Mucosa of stomach (tissue), 1 donor: Measurements from ENCODE around the gene CLTA.
"Not testable (repeated sequence)": the region's sequence is repeated elsewhere in the genome, so short reads cannot be mapped to it uniquely, and the experiment has no call there.

ENCODE experiments used
- H3K27me3 ChIP-seq: one replicate; pipeline ENCODE4 v1.7.0; 2013; ENCODE audit warnings: mild to moderate bottlenecking, low read length; ENCODE audit not compliant: control insufficient read depth, insufficient read depth
- H3K36me3 ChIP-seq: one replicate; pipeline ENCODE4 v1.7.0; 2013; ENCODE audit warnings: low read length; ENCODE audit not compliant: control insufficient read depth, insufficient read depth
- H3K4me1 ChIP-seq: one replicate; pipeline ENCODE4 v1.7.0; 2013; ENCODE audit warnings: mild to moderate bottlenecking, low read length; ENCODE audit not compliant: control insufficient read depth, insufficient read depth
- H3K4me3 ChIP-seq: one replicate; pipeline ENCODE4 v1.7.0; 2013; ENCODE audit warnings: low read length
- H3K9ac ChIP-seq: one replicate; pipeline ENCODE4 v1.7.0; 2013; ENCODE audit warnings: mild to moderate bottlenecking, low read length, moderate library complexity
- H3K9me3 ChIP-seq: one replicate; pipeline ENCODE4 v1.7.0; 2013; ENCODE audit warnings: mild to moderate bottlenecking, low read length, moderate library complexity; ENCODE audit not compliant: control insufficient read depth
- donor health status: Pancreatic carcinoma.

Gene CLTA

GRCh38 chr9:36149197-36149596, 41.5 kb upstream of the CLTA start:
- H3K9ac ChIP-seq: no peak overlapping the region
- peaks cover 15% of the 10 kb centered on the region for H3K4me1 ChIP-seq
- no peaks in the 10 kb centered on the region for H3K36me3 ChIP-seq
- no peaks in the 10 kb centered on the region for H3K9me3 ChIP-seq
- H3K27me3 ChIP-seq: no peaks in the 10 kb centered on the region
- no peak overlapping the region for H3K4me3 ChIP-seq

DNA sequence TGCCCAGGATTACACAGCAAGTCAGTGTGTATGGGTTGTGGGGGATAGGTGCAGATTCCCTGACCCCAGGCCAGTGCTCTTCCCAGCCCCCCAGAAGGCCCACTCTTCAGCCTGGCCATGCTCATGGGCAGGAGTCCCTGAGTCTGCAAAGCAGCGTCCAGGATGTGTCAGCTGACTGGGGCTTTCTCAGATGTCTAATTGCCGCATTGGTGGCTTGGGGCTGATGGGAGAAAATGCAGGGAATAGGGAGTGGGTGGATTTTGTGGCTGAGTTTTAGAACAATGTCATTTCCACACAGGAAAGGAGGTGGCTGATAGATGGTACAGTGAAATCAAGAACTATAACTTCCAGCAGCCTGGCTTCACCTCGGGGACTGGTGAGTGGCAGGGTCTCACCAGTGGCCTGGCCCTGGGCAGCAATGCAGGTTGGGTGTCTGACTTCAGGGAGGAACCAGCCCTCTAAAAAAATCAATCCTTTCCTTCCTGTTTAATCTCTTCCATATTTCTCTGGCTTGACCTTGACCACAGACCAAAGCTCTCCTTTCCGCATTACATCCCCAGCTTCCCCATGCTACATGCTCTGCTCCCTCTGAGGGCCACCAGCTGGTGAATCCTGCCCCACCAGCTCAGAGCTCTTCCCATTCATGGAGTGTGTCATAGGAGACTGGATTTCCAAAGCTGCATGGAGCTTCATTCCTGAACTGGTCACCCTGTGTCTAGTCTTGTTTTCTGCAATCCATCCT, 40.0 kb upstream of the CLTA start:
- Histone ChIP-seq H3K9me3 (no peaks in the 10 kb centered on the region), H3K4me1 (peaks cover 6% of the 10 kb centered on the region), H3K27me3 (no peaks in the 10 kb centered on the region), H3K4me3 (no peak overlapping the region), H3K9ac (no peak overlapping the region), H3K36me3 (no peaks in the 10 kb centered on the region)

GRCh38 chr9:36151316-36152210, 39.2 kb upstream of the CLTA start:
- no peaks in the 10 kb centered on the region for H3K27me3 ChIP-seq
- H3K4me3 ChIP-seq: no peak overlapping the region
- H3K9ac ChIP-seq: no peak overlapping the region
- peaks cover 6% of the 10 kb centered on the region for H3K4me1 ChIP-seq
- no peaks in the 10 kb centered on the region for H3K36me3 ChIP-seq
- H3K9me3 ChIP-seq: no peaks in the 10 kb centered on the region

DNA sequence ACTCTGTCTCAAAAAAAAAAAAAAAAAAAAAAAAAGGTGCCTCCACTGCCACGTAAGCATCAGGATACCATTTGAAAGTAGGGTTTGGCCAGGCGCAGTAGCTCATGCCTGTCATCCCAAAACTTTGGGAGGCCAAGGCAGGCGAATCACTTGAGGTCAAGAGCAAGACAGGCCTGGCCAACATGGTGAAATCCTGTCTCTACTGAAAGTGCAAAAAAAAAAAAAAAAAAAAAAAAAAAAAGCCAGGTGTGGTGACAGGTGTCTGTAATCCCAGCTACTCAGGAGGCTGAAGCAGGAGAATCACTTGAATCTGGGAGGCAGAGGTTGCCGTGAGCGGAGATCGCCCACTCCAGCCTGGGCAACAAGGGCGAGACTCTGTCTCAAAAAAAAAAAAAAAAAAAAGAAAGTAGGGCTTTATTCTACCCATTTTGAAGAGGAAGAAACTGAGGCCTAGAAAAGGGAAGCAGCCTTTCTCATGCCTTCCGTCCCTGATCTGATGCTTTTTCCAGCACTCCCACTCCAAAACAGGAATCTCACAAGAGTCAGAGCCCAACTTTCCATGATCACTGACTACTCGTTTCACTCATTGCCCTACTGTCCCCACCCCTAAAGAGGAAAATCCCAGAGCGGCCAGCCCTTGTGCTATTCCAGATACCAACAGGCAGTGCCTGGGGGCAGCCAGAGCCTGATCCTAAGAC, 37.8 kb upstream of the CLTA start:
- Histone ChIP-seq H3K27me3 (no peaks in the 10 kb centered on the region), H3K4me1 (peaks cover 6% of the 10 kb centered on the region), H3K9ac (no peak overlapping the region), H3K4me3 (no peak overlapping the region), H3K9me3 (no peaks in the 10 kb centered on the region), H3K36me3 (no peaks in the 10 kb centered on the region)

GRCh38 chr9:36153746-36154145, 37.0 kb upstream of the CLTA start:
- no peak overlapping the region for H3K9ac ChIP-seq
- H3K4me1 ChIP-seq: no peaks in the 10 kb centered on the region
- H3K36me3 ChIP-seq: no peaks in the 10 kb centered on the region
- no peaks in the 10 kb centered on the region for H3K27me3 ChIP-seq
- no peaks in the 10 kb centered on the region for H3K9me3 ChIP-seq
- no peak overlapping the region for H3K4me3 ChIP-seq

DNA sequence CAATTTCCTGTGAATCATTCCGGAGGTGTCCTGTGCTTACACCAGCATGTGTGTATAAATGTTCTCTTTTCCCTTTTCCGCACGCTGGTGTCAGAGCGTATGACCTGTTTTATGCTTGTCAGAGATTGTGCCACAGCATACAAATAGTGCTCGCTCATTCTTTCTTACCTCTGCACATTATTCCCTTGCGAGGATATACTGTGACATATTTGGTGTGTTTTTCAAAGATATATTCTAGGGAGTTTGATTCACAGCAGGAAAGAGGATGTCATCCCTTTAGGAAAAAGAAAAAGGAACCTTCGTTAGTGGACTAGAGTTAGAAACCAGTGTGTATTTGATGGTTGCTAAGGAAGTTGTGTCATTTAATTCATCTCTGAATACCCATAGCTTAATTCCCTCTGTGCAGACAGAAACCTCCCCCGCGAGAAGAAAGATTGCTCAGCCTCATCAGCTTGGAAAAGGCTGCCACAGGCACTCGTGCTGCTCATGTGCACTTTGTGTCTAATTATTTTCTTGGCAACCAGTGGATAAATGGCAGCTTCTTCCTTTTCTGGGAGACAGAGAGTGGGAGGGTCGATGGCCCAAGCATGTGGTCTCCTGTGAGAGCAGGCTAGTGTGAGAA, 36.3 kb upstream of the CLTA start:
- Histone ChIP-seq H3K9ac (no peak overlapping the region), H3K27me3 (no peaks in the 10 kb centered on the region), H3K36me3 (no peaks in the 10 kb centered on the region), H3K4me1 (no peaks in the 10 kb centered on the region), H3K4me3 (no peak overlapping the region), H3K9me3 (no peaks in the 10 kb centered on the region)

GRCh38 chr9:36156116-36156515, 34.6 kb upstream of the CLTA start:
- Histone ChIP-seq H3K27me3 (no peaks in the 10 kb centered on the region), H3K9ac (no peak overlapping the region), H3K9me3 (no peaks in the 10 kb centered on the region), H3K36me3 (no peaks in the 10 kb centered on the region), H3K4me1 (no peaks in the 10 kb centered on the region), H3K4me3 (no peak overlapping the region)

DNA sequence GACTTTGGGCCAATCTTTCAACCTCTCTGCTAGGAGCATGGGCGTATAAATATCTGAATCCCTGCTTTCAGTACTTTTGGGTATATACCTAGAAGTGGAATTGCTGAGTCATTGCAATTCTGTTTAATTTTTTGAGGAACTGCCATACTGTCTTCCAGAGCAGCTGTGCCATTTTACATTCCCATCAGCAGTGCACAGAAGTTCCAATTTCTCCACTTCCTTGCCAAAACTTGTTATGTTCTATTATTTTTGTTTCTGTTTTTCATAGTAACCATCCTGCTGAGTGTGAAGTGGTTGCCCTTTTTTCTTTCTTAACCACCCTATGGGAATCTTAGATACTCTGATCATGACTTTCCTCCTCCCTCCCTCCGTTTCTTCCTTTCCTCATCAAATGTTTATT, 32.6 kb upstream of the CLTA start:
- H3K9me3 ChIP-seq: no peaks in the 10 kb centered on the region
- no peak overlapping the region for H3K9ac ChIP-seq
- H3K27me3 ChIP-seq: no peaks in the 10 kb centered on the region
- no peaks in the 10 kb centered on the region for H3K4me1 ChIP-seq
- no peak overlapping the region for H3K4me3 ChIP-seq
- no peaks in the 10 kb centered on the region for H3K36me3 ChIP-seq

DNA sequence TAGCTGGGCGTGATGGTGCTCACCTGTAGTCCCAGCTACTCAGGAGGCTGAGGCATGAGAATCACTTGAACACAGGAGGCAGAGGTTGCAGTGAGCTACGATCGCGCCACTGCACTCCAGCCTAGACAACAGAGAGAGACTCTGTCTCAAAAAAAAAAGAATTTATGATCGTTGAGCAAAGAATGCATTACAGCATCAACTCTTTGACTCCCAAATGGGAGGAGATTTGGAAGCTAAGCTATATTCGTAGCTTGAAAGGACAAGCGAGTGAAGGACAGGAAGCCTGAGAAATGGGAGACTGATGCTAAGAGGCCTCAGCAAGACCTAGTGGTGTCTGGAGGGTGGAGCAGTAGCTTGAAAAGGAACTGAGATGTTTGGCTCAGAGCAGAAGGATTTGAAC, 31.8 kb upstream of the CLTA start:
- H3K27me3 ChIP-seq: no peaks in the 10 kb centered on the region
- H3K9ac ChIP-seq: no peak overlapping the region
- H3K4me1 ChIP-seq: no peaks in the 10 kb centered on the region
- H3K36me3 ChIP-seq: no peaks in the 10 kb centered on the region
- H3K4me3 ChIP-seq: no peak overlapping the region
- no peaks in the 10 kb centered on the region for H3K9me3 ChIP-seq

GRCh38 chr9:36159509-36159908, 31.2 kb upstream of the CLTA start:
- H3K9me3 ChIP-seq, H3K4me1 ChIP-seq, H3K4me3 ChIP-seq, H3K27me3 ChIP-seq, H3K36me3 ChIP-seq, H3K9ac ChIP-seq: not testable (repeated sequence)

DNA sequence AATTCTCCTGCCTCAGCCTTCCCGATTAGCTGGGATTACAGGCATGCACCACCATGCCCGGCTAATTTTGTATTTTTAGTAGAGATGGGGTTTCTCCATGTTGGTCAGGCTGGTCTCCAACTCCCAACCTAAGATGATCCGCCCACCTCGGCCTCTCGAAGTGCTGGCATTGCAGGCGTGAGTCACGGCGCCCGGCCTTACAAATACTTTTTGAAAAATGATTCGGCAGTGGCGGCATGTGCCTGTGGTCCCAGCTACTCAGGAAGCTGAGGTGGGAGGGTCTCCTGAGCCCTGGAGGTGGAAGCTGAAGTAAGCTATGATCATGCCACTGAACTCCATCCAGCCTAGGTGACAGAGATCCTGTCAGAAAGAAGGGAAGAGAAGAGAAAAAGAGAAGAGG, 30.6 kb upstream of the CLTA start:
- H3K4me3 ChIP-seq: not testable (repeated sequence)

GRCh38 chr9:36161187-36161586, 29.5 kb upstream of the CLTA start:
- no peak overlapping the region for H3K9ac ChIP-seq
- no peak overlapping the region for H3K4me3 ChIP-seq
- H3K36me3 ChIP-seq: no peaks in the 10 kb centered on the region
- no peaks in the 10 kb centered on the region for H3K9me3 ChIP-seq
- H3K4me1 ChIP-seq: peaks cover under 1% of the 10 kb centered on the region
- peaks cover 2% of the 10 kb centered on the region for H3K27me3 ChIP-seq

More for the DNA sequence above, 30.6 kb upstream of the CLTA start:
- H3K27me3 ChIP-seq, H3K4me1 ChIP-seq, H3K9ac ChIP-seq, H3K9me3 ChIP-seq, H3K36me3 ChIP-seq: not testable (repeated sequence)
